G401.6 (cell line): ENCODE data around the gene ADRA2B.
"Not testable (repeated sequence)": the region's sequence is repeated elsewhere in the genome, so short reads cannot be mapped to it uniquely, and the experiment has no call there.

Source experiments
- FAIRE-seq: peaks from 2 replicates; lab custom pipeline; 2012; peaks lifted over from hg19 to GRCh38; lab: Jason Lieb, UNC

ADRA2B gene

GRCh38 chr2:96116424-96116878 is at the start of gene ADRA2B:
Gene ADRA2B (minus strand): TSS chr2:96116571. CDS start chr2:96116149, 422 bp downstream.
- FAIRE-seq = no peak

- FAIRE-seq = no peak
Measured at GRCh38 chr2:96164459-96165184, 48.3 kb upstream of the ADRA2B start.

DNA sequence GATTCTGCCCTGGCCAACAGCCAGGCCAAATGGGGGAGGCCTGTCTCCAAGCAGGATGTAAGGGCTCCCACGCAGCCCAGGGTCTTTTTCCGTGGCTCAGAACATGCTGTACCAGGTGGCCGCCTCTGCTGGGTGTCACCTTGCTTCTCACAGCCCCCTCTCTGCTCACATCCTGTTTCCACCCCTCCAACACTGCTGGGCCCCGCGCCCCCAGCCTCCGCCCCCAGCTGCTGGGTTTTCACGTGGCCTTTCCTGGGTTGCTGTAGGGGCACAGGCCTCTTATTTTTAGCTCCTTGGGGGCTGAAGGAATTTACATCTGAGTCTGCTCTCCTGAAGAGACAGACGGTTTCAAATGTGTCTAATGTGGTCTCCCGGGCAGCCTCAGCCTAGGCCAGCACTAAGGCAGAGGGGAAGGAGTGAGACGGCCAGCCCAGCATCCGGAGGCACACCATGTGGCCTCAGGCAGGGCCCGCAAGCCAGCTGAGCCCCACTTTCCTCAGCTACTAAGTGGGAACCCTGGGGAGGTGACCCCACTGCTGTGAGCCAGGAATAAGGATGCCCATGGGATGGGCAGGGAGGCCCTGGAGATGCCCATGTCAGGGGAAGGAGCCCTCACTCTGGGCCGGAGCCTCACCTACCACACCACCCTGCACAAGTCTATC is 47.5 kb upstream of the ADRA2B start:
- FAIRE-seq = no peak

GRCh38 chr2:96163415-96163767 is 47.0 kb upstream of the ADRA2B start:
- no peak for FAIRE-seq

DNA sequence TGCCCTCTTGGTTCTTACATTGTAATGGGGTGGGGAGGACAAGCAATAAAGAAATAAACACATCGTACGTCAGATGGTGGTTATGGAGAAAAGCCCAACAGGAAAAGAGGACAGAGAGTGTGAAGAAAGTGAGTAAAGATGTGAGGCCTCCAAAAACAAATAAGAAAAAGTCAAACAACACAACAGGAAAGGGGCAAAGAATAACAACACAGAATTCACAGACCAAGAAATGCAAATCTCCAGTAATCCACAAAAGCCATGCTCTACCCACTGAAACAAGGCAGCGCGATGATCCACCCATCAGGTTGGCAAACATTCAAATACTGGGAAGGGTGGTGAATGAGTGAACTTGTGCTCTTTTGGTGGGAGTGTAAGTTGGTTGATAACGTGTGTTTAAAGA is 45.5 kb upstream of the ADRA2B start:
- FAIRE-seq = no peak

DNA sequence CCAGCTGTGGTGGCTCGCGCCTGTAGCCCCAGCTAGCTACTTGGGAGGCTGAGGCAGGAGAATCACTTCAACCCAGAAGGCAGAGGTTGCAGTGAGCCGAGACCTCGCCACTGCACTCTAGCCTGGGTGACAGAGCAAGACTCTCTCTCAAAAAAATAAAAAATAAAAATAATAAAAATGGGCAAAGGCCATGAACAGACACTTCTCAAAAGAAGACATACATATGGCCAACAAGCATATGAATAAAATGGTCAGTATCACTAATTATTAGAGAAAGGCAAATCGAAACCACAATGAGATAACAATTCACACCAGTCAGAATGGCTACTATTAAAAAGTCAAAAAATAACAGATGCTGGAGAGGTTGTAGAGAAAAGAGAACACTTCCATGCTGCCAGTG is 44.0 kb upstream of the ADRA2B start:
- not testable (repeated sequence) for FAIRE-seq

- FAIRE-seq = no peak
Measured at GRCh38 chr2:96159084-96159830, 42.9 kb upstream of the ADRA2B start.

GRCh38 chr2:96158554-96158940 is 42.2 kb upstream of the ADRA2B start:
- FAIRE-seq = no peak

GRCh38 chr2:96157649-96158553 is 41.5 kb upstream of the ADRA2B start:
- no peak for FAIRE-seq

DNA sequence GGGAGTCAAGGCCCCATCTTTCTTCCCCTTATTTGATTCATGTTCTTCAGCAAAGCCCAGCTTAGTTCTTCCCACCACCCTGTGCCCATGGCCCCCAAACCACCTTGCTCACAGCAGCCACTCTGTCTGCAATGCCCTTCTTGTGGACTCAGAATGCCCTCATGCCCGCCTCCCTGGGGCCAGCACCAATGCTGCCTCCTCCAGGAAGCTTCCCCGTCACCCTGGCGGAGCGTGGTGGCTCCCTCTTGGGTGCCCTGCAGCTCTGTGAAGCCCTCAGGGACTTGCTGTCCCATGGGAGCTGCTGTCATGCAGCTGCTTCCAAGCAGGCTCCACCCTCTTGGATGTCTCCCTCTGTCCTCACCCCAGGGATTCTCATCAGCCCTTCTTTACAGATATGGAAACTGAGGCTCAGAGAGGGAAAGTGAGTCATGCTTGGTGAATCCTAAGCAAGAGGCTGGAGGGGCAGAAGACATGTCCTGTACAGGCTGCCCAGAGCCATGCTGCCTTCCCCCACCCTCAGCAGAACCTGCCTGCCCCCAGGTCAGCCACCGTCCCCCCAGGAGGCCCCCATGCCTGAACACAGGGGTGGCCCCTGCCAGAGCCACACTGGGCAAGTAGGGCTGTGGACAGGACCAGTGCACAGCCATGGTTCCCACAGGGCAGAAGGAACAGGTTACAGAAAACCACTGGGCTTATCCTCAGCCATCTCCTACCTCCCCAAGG is 40.7 kb upstream of the ADRA2B start:
- no peak for FAIRE-seq

DNA sequence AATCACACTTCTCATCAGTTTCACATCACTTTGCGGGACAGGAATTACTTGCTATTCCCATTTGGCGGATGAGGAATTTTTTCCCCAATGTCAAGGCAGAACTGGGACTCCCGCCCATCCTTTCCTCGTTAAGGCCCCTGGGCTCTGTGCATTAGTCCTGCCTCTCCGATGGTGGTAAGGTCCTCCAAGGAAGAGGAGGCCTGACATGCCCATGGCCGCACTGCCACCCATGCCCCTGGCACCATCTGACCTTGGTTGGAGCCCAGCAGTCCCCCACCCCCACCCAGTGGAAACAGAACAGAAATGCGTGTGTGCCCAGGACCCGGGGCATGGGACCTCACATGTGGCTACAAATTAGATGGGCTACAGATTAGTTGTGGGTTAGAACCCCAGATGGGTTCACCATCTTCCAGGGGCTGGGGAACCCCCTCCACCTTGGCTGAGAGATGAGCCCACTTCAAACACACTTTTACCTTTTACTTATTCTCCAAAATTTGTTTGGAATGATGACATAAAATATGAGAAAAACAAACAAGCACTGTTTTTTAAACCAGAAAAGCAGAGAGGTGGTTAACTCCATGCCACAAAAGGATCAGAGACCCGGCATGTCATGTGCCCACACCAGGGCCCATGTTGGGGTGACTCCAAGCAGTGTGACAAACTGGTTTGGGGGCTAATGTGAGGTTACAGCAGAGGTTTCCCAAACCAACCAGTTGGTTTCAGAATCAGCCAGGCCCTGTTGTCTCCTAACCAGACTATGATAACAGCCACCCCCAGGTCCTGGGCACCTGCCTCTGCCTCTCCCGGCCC is 39.8 kb upstream of the ADRA2B start:
- no peak for FAIRE-seq

DNA sequence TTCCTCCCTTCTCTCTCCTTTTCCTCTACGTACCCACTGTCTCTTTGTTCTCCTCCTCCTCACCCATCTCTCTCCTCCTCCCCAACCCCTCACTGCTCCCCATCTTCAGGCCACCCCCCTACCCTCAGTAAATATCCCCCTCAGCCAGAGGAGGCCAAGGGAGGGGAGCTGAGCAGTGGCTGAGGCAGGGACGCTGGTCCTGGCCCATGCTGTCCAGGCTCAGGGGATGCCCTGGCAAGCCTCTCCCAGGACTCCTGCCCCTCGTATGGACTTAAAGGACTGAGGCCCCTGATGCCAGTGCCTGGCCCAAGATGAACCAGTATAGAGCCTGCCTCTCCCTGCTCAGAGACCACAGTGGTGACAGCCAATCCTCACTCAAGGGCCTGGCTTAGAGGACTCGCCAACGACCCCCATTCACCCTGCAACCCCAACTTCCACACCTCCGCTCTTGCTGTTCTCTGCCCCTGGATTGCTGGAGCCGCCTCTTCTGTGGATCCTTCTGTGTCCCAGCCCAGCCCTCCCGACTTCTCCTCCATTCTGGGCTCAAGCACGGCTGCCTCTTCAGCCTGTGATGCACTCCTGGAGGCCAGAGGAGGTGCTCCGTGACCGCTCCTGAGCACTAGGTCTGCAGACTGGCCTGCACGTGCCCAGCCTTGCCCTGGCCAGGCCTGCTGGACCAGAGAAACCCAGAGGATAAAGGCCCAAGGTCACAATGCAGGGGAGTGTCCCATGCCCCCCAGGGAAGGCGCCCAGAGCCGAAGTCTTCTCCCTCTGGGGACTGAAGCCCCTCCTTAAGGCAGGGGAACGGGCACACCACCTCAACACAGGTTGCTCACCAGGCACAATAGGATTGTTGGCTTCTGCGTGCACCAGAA is 38.4 kb upstream of the ADRA2B start:
- FAIRE-seq = no peak

DNA sequence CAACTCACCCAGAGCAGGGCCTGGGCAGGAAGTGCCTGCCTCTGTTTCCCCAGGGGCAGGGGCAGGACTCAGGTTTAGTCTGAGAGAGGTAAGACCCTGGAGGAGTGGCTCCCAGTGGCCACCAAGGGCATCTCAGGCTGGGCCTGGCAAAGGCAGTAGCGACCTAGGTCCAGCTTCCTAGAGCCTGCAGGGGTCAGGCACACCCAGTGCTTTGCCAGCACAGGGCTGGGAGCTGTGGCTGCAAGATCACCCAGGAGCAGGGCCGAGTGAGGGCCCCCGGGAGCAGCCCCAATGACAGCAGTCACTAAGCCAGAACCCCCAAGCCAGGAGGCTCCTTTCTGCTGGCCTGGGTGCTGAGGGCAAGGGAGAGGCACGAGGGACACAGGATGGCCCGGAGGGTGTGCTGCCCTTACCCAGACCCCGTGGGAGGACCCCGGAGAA is 37.6 kb upstream of the ADRA2B start:
- no peak for FAIRE-seq

DNA sequence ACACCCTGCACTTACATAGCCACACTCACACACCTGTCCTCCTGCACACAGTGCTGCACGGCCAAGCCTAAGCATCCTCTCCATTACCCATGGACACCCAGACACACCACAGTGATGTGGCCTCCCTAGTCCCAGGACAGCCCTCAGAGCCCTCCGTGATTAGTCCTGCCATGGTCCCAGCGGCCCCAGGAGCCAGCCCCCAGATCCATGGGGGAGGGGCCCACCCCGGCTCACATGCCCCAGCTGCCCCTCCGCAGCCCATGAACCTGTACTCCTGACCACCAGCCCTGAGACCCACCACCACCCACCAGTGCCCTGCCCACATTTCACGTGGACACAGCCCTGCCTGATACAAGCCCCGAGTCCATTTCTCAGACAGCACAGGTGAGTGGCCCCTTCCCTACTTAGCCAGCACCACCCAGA is 36.9 kb upstream of the ADRA2B start:
- FAIRE-seq = no peak

GRCh38 chr2:96152304-96153161 is 36.2 kb upstream of the ADRA2B start:
- FAIRE-seq = no peak

DNA sequence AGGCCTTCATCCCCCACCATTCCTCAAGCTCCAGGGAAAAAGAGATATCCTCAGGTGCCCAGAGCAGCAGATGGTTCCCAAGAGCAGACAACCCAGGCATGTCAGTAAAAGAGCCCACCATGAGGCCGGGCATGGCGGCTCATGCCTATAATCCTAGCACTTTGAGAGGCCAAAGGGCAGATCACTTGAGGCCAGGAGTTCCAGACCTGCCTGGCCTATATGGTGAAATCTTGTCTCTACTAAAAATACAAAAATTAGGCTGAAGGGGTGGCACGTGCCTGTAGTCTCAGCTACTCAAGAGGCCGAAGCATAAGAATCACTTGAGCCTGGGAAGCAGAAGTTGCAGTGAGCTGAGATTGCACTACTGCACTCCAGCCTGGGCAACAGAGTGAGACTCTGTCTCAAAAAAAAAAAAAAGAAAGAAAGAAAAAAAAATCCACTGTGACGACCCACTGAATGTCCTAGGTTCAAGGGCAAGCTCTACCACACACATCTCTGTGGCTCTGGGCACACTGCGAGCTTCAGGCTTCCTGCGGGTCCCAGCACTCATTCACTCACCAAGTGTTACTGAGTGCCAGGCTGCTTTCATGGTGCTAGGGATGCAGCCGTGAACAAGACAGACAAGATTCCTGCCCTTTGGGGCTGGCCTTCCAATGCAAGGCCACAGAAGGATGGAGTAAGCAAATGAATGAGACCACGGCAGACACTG is 35.4 kb upstream of the ADRA2B start:
- FAIRE-seq = no peak

- no peak for FAIRE-seq
Measured at GRCh38 chr2:96150791-96151594, 34.6 kb upstream of the ADRA2B start.
